Cardiac fibroblast (primary cell): Measurements from ENCODE around the gene PITPNM3.

ENCODE experiments used
- DNase-seq, 2 donors: peaks; one replicate each; pipeline versions ENCODE4 v3.0.0 to v3.0.0-alpha.2; 2010; ENCODE audit warnings: low read depth in 2 of 2
- H3K4me3 ChIP-seq, 2 donors: replicated peaks in 1 of 2; 1 replicate in 1 of 2; 2 replicates in 1 of 2; pipeline ENCODE4 v1.5.1; 2011; ENCODE audit warnings: low read depth in 2 of 2, low read length in 2 of 2, mild to moderate bottlenecking in 2 of 2, moderate library complexity in 1 of 2
- TF ChIP-seq, protein P1 (sequence below): IDR thresholded peaks from one replicate; pipeline ENCODE4 v1.5.1; 2011; ENCODE audit warnings: low read depth, mild to moderate bottlenecking, low read length, inconsistent platforms

Gene PITPNM3

DNA sequence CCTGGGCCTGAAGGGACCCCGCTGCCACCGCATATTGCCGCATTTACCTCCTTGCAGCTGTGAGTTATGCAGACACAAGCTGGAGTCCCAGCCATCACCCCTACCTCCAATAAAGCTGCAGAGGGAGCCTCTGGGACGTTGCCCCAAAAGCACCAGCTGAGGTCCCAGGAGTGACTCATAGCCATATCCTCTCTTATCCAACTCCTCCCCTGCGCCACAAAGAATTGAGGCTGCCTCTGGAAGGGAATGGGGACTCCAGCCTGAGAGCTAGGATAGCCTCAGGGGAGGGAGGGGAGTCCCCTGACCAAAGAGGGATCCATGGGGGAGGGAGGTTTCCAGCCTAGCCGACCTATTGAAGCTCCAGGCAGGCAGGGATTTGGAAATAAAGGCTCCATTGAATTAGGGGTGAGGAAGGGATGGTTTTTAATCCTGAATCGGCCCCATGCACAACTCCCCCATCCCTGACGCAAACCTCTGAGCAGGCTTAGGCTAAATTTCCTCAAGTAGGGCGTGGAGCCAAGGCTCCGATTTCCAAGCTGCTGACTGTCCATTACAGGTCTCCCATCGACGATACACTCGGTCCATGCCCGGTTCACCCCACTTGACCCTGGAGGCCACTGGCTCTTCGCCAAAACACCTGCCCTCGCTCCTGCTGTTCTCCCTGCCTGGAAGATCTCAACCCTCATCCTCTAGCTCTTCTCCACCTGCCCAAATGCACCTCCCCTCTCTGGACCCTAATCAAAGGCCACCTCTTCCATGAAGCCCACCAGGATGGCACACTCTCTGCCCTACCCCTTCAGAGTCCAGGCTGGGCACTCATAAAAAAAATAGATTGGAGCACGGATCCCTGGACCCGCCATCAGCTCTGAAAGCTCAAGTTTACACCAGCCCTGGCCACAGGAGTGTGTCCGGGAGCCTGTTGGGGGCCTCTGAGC is 84.6 kb downstream of the PITPNM3 start:
- H3K4me3 ChIP-seq = no peak overlapping the region
- TF ChIP-seq, protein P1, sequence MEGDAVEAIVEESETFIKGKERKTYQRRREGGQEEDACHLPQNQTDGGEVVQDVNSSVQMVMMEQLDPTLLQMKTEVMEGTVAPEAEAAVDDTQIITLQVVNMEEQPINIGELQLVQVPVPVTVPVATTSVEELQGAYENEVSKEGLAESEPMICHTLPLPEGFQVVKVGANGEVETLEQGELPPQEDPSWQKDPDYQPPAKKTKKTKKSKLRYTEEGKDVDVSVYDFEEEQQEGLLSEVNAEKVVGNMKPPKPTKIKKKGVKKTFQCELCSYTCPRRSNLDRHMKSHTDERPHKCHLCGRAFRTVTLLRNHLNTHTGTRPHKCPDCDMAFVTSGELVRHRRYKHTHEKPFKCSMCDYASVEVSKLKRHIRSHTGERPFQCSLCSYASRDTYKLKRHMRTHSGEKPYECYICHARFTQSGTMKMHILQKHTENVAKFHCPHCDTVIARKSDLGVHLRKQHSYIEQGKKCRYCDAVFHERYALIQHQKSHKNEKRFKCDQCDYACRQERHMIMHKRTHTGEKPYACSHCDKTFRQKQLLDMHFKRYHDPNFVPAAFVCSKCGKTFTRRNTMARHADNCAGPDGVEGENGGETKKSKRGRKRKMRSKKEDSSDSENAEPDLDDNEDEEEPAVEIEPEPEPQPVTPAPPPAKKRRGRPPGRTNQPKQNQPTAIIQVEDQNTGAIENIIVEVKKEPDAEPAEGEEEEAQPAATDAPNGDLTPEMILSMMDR = peak; percentile 23
- DNase-seq = peak; percentile 67 to 76

DNA sequence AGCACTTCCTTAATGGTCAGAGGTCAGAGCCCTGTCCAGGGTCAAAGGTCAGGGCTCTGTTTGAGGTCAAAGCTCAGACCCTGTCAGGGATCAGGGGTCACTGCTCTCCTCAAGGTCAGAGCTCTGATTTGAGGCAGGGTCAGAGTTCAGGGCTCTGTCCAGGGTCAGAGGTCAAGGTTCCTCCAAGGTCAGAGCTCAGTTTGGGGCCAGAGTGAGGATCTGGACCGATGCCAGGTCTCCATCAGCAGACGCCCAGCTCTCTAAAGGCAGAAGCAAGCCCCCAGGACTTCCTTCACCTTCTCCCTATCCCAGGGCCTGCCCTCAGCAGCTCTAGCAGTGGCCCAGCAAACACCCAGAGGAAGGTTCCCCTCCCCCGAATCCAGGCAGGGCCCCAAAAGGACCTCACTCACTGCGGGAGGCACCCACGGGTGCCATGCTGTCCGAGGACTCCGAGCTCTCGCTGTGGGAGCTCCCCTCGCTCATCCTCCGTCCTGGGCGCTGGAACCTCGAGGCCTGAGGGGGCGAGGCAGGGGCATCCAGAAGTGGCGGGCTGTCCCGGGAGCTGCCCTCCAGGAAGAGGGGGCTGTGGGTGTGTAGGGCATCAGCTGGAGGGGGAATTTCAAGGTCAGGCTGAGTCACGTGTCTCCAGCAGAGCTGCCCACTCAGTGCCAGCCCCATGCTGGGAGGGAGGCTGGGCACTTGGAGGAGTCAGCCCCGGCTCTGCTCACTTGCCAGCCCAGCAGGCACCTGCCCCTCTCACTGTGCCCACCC is 85.4 kb downstream of the PITPNM3 start:
- H3K4me3 ChIP-seq = no peak overlapping the region
- TF ChIP-seq, protein P1 = no peak

DNA sequence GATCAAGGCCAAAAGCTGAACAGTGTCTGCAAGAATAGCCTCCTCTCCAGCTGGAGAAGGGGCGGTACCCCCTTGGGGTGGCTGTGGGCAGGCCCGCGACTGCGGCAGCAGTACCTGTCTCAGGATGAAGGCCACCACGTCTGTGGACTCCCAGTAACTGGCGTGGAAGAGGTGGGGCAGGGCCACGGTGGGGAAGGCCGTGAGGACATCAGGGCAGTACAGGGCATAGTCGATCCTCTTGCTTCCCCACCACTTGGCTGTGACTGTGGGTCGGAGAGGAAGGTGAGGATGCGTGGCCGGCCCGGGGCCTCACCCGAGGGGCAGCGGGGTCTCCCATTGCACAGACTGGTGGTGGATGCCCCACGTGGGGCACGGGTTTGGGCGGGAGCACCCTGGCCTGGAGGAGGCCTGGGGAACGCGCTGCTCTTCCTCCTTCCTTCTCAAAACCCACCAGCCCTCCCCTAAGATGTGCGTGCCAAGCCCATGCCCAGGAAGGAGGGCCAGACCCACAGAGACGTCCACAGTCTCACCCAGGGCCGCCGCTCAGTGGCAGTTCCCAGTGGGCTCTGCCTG is 86.1 kb downstream of the PITPNM3 start:
- TF ChIP-seq, protein P1 = no peak
- no peak overlapping the region for H3K4me3 ChIP-seq
- no peak for DNase-seq

More for the DNA sequence above, 85.4 kb downstream of the PITPNM3 start:
- no peak for DNase-seq

DNA sequence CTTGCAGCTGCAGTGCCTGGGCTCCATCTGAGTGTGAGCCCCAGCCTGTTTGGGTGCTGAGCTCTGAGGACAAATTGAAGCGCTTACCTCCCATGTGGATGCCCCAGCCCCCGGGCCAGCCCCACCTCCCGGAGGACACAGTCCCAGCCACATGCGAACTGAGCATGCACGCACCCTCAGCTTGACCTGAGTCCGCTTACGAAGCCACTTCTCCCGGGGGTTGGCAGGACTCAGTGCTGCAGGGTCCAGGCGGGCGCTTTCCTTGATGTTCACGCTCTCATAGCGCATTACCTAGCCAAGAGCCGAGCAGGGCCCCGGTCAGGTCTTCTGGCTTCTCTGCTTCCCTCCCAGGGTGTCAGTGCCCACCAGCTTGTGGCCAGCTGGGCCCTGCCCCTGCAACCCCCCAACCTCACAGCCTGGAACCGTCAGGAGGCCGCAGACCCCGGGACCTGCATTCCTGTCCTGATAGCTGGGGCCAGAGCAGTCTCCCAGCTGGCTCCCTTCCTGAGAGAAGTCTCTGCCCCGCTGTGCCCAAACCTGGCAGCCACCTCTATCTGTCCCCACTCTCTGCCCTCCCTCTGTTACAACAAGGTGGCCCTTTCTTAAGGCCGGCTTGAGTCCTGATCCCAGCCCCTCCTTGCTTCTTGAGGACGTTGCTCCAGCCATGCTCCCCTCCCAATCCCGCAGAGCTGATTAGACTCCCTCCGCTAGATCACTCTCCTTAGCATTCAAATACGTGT is 88.1 kb downstream of the PITPNM3 start:
- TF ChIP-seq, protein P1 = no peak
- H3K4me3 ChIP-seq = no peak overlapping the region
- DNase-seq = no peak

DNA sequence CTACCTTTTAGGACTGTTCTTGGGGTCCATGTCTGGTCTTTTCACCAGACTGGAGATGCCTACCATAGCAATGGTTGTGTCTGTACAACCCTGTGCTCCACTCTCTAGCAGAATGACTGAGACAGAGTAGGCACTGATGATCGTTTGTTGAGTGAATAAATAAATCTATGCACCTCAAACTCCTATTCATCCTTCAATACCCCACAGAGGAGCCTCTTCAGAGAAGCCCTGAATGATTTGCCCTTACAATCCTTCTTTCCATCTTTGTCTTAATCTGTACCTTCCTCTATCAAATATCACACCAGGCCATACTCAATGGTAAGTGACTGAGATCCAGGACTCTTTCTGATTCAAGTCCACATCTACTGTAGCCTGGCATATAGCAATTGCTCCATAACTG is 88.8 kb downstream of the PITPNM3 start:
- no peak overlapping the region for H3K4me3 ChIP-seq
- DNase-seq = no peak
- TF ChIP-seq, protein P1 = no peak
